ENCODE results near the gene ZRANB3. TPM values are rescaled to one million over a fixed set of nuclear protein-coding genes. Genes with fewer than 3 reads are reported as not detected.

ZRANB3 gene
- total and polyA plus RNA-seq, 2 of the 13 experiments (the other 11 are each of a cell fraction or from before 2014, with no cell fraction given): 5.8 to 25.2 TPM

DNA sequence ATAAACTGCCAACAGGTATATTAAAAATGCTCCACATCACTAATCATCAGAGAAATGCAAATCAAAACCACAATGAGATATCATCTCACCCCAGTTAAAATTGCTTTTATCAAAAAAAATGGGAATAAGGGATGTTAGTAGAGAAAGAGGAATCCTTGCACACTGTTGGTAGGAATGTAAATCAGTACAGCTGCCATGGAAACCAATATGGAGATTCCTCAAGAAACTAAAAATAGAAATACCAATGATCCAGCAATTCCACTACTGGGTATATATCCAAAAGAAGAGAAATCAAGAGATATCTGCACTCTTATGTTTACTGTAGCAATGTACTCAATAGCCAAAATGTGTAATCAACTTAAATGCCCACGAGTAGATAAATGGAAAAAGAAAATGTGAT lies 40.6 kb downstream of the ZRANB3 start:
- ATAC-seq (no peak), FAIRE-seq (no peak), DNase-seq (ENCODE audit: low spot score) (no peak)
- Histone ChIP-seq H3K36me3 (replicated peaks in 1 of 2; ENCODE audit: control insufficient read depth in 1 of 2, insufficient read depth in 2 of 2, low read length in 2 of 2) (peaks cover 1 to 10% of the 10 kb centered on the region in 2 experiments; a peak in 3 of 5 replicates), H3K4me1 (ENCODE audit: insufficient read depth, low read length) (no peaks in the 10 kb centered on the region), H4K20me1 (ENCODE audit: insufficient read depth, low read length) (no peaks in the 10 kb centered on the region), H3K9ac (ENCODE audit: insufficient read depth, low read depth, low read length) (no peak overlapping the region), H3K79me2 (ENCODE audit: insufficient read depth, low read length) (no peaks in the 10 kb centered on the region), H3K4me3 (replicated peaks in 1 of 3; ENCODE audit: insufficient read depth in 1 of 3, low read depth in 2 of 3, low read length in 3 of 3) (no peak overlapping the region), H3K27ac (ENCODE audit: extremely low read length, insufficient read depth, low read length) (no peak overlapping the region), H3K27me3 (ENCODE audit: control insufficient read depth in 1 of 2, insufficient read depth in 2 of 2, low read length in 2 of 2) (no peaks in the 10 kb centered on the region), H3K9me3 (ENCODE audit: low read length) (no peaks in the 10 kb centered on the region), H3K4me2 (ENCODE audit: low read depth, low read length) (no peak overlapping the region), H2AFZ (ENCODE audit: low read length) (no peak overlapping the region)
- WGBS (ENCODE audit: low lambda C conversion rate): 93% methylated on average over 1 of the region's 1 CpG
- in situ Hi-C loops (cut with HindIII; ENCODE audit: extremely low pct_ligation_motif_present, low pct_unique_long_range_greater_than_20kb): no loop called here
- ChIA-PET CTCF (ENCODE audit: low intra/inter-chr PET ratio, low total read pairs) (no interaction called here), POLR2A (no interaction called here)
- intact Hi-C loops (cut with micrococcal nuclease; ENCODE audit: unreplicated experiment): no loop called here
- no TSS peak for BruUV-seq (replicated peaks)
- no peak for TF ChIP-seq ZNF670 (CRISPR knock-in tag; IDR thresholded peaks at IDR 0.05; ENCODE audit: borderline replicate concordance)
- no peak for TF ChIP-seq YEATS2 (CRISPR knock-in tag; IDR thresholded peaks at IDR 0.05; ENCODE audit: borderline replicate concordance)
- TF ChIP-seq, protein P1, sequence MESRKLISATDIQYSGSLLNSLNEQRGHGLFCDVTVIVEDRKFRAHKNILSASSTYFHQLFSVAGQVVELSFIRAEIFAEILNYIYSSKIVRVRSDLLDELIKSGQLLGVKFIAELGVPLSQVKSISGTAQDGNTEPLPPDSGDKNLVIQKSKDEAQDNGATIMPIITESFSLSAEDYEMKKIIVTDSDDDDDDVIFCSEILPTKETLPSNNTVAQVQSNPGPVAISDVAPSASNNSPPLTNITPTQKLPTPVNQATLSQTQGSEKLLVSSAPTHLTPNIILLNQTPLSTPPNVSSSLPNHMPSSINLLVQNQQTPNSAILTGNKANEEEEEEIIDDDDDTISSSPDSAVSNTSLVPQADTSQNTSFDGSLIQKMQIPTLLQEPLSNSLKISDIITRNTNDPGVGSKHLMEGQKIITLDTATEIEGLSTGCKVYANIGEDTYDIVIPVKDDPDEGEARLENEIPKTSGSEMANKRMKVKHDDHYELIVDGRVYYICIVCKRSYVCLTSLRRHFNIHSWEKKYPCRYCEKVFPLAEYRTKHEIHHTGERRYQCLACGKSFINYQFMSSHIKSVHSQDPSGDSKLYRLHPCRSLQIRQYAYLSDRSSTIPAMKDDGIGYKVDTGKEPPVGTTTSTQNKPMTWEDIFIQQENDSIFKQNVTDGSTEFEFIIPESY (CRISPR knock-in tag; IDR thresholded peaks at IDR 0.05): no peak
- no peak for TF ChIP-seq SIX4 (CRISPR knock-in tag; IDR thresholded peaks at IDR 0.05)
- no peak for TF ChIP-seq IKZF4 (CRISPR knock-in tag; IDR thresholded peaks at IDR 0.05; ENCODE audit: borderline replicate concordance, low read depth, not compliant biosample characterization)
- no peak for TF ChIP-seq ZNF292 (CRISPR knock-in tag; IDR thresholded peaks at IDR 0.05; ENCODE audit: borderline replicate concordance, low read depth)
- no peak for TF ChIP-seq ZKSCAN8 (CRISPR knock-in tag; IDR thresholded peaks at IDR 0.05; ENCODE audit: borderline replicate concordance)
- TF ChIP-seq, protein P2, sequence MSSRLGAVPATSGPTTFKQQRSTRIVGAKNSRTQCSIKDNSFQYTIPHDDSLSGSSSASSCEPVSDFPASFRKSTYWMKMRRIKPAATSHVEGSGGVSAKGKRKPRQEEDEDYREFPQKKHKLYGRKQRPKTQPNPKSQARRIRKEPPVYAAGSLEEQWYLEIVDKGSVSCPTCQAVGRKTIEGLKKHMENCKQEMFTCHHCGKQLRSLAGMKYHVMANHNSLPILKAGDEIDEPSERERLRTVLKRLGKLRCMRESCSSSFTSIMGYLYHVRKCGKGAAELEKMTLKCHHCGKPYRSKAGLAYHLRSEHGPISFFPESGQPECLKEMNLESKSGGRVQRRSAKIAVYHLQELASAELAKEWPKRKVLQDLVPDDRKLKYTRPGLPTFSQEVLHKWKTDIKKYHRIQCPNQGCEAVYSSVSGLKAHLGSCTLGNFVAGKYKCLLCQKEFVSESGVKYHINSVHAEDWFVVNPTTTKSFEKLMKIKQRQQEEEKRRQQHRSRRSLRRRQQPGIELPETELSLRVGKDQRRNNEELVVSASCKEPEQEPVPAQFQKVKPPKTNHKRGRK (CRISPR knock-in tag; IDR thresholded peaks at IDR 0.05): no peak
- TF ChIP-seq SMAD9 (CRISPR knock-in tag; IDR thresholded peaks at IDR 0.05): no peak
- TF ChIP-seq ZNF589 (CRISPR knock-in tag; conservative IDR thresholded peaks at IDR 0.05): no peak
- no peak for TF ChIP-seq ZSCAN30 (CRISPR knock-in tag; IDR thresholded peaks at IDR 0.05)
- TF ChIP-seq, protein P3, sequence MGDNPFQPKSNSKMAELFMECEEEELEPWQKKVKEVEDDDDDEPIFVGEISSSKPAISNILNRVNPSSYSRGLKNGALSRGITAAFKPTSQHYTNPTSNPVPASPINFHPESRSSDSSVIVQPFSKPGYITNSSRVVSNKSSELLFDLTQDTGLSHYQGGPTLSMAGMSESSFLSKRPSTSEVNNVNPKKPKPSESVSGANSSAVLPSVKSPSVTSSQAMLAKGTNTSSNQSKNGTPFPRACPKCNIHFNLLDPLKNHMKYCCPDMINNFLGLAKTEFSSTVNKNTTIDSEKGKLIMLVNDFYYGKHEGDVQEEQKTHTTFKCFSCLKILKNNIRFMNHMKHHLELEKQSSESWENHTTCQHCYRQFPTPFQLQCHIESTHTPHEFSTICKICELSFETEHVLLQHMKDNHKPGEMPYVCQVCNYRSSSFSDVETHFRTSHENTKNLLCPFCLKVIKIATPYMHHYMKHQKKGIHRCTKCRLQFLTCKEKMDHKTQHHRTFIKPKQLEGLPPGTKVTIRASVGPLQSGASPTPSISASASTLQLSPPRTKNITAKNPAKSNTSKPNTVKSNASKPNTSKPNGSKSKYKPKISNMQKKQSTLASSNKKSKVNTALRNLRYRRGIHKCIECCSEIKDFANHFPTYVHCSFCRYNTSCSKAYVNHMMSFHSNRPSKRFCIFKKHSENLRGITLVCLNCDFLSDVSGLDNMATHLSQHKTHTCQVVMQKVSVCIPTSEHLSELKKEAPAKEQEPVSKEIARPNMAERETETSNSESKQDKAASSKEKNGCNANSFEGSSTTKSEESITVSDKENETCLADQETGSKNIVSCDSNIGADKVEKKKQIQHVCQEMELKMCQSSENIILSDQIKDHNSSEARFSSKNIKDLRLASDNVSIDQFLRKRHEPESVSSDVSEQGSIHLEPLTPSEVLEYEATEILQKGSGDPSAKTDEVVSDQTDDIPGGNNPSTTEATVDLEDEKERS (CRISPR knock-in tag; IDR thresholded peaks at IDR 0.05): no peak
- TF ChIP-seq DR1 (CRISPR knock-in tag; IDR thresholded peaks at IDR 0.05): no peak
- TF ChIP-seq WIZ (CRISPR knock-in tag; IDR thresholded peaks at IDR 0.05): no peak
- no peak for TF ChIP-seq ZMYM3 (CRISPR knock-in tag; IDR thresholded peaks at IDR 0.05)
- TF ChIP-seq, protein P4, sequence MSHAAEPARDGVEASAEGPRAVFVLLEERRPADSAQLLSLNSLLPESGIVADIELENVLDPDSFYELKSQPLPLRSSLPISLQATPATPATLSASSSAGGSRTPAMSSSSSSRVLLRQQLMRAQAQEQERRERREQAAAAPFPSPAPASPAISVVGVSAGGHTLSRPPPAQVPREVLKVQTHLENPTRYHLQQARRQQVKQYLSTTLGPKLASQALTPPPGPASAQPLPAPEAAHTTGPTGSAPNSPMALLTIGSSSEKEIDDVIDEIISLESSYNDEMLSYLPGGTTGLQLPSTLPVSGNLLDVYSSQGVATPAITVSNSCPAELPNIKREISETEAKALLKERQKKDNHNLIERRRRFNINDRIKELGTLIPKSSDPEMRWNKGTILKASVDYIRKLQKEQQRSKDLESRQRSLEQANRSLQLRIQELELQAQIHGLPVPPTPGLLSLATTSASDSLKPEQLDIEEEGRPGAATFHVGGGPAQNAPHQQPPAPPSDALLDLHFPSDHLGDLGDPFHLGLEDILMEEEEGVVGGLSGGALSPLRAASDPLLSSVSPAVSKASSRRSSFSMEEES (CRISPR knock-in tag; IDR thresholded peaks at IDR 0.05): no peak
- no peak for TF ChIP-seq ZNF75D (CRISPR knock-in tag; IDR thresholded peaks at IDR 0.05; ENCODE audit: borderline replicate concordance)

All from HepG2 (cell line).